ENCODE data around the gene APOBEC3F.
"Not testable (repeated sequence)": the region's sequence is repeated elsewhere in the genome, so short reads cannot be mapped to it uniquely, and the experiment has no call there.

The APOBEC3F gene

DNA sequence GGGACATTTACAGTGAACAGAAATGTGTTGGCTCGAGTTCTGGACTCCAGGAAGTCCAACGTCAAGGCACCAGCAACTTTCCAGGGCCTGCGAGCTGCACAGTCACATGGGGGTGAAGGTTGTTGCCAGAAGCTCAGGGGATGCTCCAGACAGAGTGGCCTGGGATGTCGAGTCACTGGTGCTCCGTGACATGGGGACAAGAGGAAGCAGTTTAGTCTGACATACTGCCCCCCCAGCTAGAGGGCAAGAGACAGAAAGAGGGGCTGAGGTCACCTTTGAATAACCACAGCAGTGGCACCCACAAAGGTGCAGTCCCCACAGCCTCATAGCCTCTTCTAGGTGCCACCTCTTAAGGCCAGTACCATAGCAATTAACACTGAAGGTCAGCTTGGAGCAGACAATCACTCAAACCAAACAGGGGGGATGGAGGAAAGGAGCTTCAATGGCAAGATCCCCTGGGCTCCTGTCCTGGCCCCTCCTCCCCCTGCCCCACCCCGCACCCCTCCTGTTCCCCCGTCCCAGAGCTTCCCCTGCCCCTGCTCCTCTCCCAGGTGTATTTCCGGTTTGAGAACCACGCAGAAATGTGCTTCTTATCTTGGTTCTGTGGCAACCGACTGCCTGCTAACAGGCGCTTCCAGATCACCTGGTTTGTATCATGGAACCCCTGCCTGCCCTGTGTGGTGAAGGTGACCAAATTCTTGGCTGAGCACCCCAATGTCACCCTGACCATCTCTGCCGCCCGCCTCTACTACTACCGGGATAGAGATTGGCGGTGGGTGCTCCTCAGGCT is 15.9 kb upstream of the APOBEC3F start:
- no peak for DNase-seq (ENCODE audit: low read depth)
- H3K4me3 ChIP-seq (ENCODE audit: low read depth, low read length): no peak overlapping the region

- no peak for DNase-seq (ENCODE audit: low read depth)
- H3K4me3 ChIP-seq (ENCODE audit: low read depth, low read length): no peak overlapping the region
These were observed 14.0 kb upstream of the APOBEC3F start for GRCh38 chr22:39026509-39027150.

DNA sequence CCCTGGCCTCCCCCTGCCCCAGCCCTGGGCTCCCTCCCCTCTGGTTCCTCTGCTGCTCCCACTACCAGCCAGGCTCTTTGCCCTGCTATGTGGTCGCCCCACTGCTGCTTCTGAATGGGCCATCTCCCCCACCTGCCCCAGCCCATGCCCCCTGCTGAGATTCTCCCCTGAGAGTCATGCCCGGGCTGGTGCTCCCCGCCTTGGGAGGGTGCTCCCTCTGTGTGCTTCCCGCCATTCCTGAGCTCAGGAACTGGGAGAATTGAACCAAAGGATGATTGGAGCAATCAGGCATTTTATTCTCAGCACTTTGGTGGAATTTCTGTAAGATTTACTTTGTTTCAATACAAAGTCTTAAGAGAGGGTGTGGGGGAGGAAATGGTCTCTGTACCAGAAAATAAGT is 12.9 kb upstream of the APOBEC3F start:
- H3K4me3 ChIP-seq (ENCODE audit: low read depth, low read length): no peak overlapping the region
- DNase-seq (ENCODE audit: low read depth): no peak

GRCh38 chr22:39028281-39028680 is 12.4 kb upstream of the APOBEC3F start:
- DNase-seq (ENCODE audit: low read depth): no peak
- H3K4me3 ChIP-seq (ENCODE audit: low read depth, low read length): no peak overlapping the region

DNA sequence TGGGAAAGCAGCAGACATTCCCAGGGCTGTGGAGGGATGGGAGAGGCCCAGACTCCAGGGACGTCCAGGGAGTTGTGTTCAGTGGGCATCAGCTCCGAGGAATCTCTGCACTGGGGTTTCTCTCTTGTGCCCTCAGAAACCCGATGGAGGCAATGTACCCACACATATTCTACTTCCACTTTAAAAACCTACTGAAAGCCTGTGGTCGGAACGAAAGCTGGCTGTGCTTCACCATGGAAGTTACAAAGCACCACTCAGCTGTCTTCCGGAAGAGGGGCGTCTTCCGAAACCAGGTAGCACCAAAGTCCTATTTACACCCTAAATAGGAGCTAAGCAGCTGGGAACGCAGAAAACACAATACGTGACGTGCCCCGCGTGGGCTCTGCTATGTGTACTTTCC is 11.4 kb upstream of the APOBEC3F start:
- no peak for DNase-seq (ENCODE audit: low read depth)
- no peak overlapping the region for H3K4me3 ChIP-seq (ENCODE audit: low read depth, low read length)

- no peak overlapping the region for H3K4me3 ChIP-seq (ENCODE audit: low read depth, low read length)
- no peak for DNase-seq (ENCODE audit: low read depth)
These were observed 10.0 kb upstream of the APOBEC3F start for GRCh38 chr22:39030705-39031104.

DNA sequence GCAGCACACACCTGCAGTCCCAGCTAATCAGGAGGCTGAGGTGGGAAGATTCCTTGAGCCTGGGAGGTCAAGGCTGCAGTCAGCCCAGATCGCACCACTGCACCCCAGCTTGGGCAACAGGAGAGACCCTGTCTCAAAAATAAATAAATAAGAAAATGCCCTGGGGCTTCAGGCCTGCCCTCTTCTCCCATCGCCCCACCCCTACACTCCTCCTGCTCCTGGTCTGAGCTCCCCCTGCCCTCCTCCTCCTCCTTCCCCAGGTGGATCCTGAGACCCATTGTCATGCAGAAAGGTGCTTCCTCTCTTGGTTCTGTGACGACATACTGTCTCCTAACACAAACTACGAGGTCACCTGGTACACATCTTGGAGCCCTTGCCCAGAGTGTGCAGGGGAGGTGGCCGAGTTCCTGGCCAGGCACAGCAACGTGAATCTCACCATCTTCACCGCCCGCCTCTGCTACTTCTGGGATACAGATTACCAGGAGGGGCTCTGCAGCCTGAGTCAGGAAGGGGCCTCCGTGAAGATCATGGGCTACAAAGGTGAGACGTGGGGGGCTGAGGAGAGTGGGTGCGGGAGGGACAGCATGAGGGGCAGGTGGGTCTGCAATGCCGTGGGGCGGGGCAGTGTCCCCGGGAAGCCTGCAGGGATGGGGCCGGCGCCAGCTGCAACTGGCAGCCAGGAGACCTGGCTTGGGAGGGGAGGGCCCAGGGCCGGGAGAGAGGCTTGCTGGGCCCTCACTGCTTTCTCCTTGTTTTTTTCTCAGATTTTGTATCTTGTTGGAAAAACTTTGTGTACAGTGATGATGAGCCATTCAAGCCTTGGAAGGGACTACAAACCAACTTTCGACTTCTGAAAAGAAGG is 9.0 kb upstream of the APOBEC3F start:
- DNase-seq (ENCODE audit: low read depth); H3K4me3 ChIP-seq (ENCODE audit: low read depth, low read length): not testable (repeated sequence)

GRCh38 chr22:39037071-39037470 is 3.6 kb upstream of the APOBEC3F start:
- not testable (repeated sequence) for DNase-seq (ENCODE audit: low read depth); H3K4me3 ChIP-seq (ENCODE audit: low read depth, low read length)

DNA sequence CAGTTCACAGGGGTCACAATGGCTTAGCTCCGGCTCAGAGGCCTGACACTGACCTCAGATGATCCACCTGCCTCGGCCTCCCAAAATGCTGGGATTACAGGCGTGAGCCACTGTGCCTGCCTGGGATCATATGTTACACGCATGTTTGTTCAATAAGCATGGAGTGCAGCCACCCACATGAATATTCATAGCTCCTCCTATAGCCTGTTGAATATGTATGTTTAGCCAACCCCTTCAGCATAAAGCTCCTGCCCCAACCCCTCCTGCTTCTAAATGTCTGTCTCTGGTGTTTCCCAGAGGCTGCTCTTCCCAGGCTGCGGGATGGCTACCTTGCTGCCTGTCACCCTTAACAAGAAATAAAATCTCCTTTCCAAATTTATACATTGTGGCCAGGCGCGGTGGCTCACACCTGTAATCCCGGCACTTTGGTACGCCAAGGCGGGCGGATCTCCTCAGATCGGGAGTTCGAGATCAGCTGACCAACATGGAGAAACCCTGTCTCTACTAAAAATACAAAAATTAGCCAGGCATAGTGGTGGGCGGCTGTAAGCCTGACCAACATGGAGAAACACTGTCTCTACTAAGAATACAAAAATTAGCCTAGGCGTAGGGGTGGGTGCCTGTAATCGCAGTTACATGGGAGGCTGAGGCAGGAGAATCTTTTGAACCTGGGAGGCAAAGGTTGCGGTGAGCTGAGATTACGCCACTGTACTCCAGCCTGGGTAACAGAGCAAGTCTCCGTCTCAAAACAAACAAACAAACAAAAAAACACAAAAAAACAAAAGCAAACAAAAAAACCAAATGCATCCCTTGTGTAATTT is 1.1 kb upstream of the APOBEC3F start:
- H3K4me3 ChIP-seq (ENCODE audit: low read depth, low read length): no peak overlapping the region
- no peak for DNase-seq (ENCODE audit: low read depth)

- H3K4me3 ChIP-seq (ENCODE audit: low read depth, low read length): peak overlapping the region; percentile 59
- not testable (repeated sequence) for DNase-seq (ENCODE audit: low read depth)
These were observed 518 bp upstream of the APOBEC3F start for GRCh38 chr22:39040155-39040537.

GRCh38 chr22:39041908-39042307 is 1.2 kb downstream of the APOBEC3F start:
- no peak overlapping the region for H3K4me3 ChIP-seq (ENCODE audit: low read depth, low read length)
- DNase-seq (ENCODE audit: low read depth): no peak

DNA sequence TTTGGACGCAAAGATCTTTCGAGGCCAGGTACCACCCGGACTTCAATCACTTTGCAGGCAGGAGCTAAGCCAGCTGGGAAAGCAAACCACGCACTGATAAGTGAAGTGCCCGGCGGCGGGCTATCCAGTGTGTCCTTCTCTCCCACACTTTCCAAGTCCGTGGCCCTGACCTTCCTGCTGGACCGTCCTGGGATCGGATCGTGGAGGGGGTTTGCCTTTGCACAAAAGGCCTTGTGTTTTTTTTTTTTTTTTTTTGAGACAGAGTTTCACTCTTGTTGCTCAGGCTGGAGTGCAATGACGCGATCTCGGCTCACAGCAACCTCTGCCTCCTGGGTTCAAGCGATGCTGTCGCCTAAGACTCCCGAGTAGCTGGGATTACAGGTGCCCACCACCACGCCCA is 2.4 kb downstream of the APOBEC3F start:
- H3K4me3 ChIP-seq (ENCODE audit: low read depth, low read length); DNase-seq (ENCODE audit: low read depth): not testable (repeated sequence)

DNA sequence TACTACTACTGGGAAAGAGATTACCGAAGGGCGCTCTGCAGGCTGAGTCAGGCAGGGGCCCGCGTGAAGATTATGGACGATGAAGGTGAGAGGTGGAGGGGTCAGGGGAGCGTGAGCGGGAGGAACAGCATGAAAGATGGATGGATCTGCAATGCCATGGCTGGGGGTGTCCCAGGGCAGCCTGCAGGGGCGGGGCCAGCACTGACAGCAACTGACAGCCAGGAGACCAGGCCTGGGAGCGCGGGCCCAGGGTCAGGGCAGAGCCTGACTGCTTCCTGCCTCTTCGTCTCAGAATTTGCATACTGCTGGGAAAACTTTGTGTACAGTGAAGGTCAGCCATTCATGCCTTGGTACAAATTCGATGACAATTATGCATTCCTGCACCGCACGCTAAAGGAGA is 4.5 kb downstream of the APOBEC3F start:
- not testable (repeated sequence) for H3K4me3 ChIP-seq (ENCODE audit: low read depth, low read length); DNase-seq (ENCODE audit: low read depth)

DNA sequence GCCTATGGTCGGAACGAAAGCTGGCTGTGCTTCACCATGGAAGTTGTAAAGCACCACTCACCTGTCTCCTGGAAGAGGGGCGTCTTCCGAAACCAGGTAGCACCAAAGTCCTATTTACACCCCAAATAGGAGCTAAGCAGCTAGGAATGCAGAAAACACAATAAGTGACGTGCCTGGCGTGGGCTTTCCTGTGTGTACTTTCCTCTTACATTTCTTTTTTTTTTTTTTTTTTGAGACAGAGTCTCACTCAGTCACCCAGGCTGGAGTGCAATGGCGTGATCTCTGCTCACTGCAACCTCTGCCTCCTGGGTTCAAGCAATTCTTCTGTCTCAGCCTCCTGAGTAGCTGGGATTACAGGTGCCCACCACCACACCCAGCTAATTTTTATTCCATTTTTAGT is 8.8 kb downstream of the APOBEC3F start:
- not testable (repeated sequence) for H3K4me3 ChIP-seq (ENCODE audit: low read depth, low read length); DNase-seq (ENCODE audit: low read depth)

GRCh38 chr22:39051844-39052495 is 11.3 kb downstream of the APOBEC3F start:
- H3K4me3 ChIP-seq (ENCODE audit: low read depth, low read length); DNase-seq (ENCODE audit: low read depth): not testable (repeated sequence)

DNA sequence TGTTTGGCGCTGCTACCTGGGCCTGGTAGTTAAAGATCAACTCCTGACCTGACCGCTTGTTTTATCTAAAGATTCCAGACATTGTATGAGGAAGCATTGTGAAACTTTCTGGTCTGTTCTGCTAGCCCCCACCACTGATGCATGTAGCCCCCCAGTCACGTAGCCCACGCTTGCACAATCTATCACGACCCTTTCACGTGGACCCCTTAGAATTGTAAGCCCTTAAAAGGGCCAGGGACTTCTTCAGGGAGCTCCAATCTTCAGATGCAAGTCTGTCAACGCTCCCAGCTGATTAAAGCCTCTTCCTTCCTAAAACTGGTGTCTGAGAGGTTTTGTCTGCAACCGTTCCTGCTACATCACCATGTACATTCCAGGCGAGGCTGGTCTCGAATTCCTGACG is 15.0 kb downstream of the APOBEC3F start:
- H3K4me3 ChIP-seq (ENCODE audit: low read depth, low read length): no peak overlapping the region
- DNase-seq (ENCODE audit: low read depth): no peak

DNA sequence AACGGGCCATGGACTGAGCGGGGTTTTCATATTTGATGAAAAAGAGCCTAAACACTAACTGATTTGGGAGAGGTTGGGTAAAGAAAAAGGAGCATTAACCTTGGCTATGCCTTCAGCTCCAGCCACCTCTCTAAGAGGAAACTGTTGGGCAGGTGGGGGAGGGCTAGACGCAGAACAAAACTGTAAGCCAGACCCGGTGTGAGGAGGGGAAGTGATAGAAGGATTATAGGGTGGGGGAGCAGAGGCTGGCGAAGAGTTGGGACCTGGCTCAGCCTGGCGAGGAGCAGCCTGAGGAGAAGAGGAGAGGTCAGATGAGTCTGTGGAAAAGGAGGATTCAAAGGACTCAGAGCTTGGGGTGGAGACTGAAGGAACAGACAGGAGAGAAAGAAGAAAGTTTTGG is 20.6 kb downstream of the APOBEC3F start:
- H3K4me3 ChIP-seq (ENCODE audit: low read depth, low read length); DNase-seq (ENCODE audit: low read depth): not testable (repeated sequence)

- DNase-seq (ENCODE audit: low read depth); H3K4me3 ChIP-seq (ENCODE audit: low read depth, low read length): not testable (repeated sequence)
These were observed 21.3 kb downstream of the APOBEC3F start for GRCh38 chr22:39061951-39062350.

- not testable (repeated sequence) for H3K4me3 ChIP-seq (ENCODE audit: low read depth, low read length); DNase-seq (ENCODE audit: low read depth)
These were observed 23.2 kb downstream of the APOBEC3F start for GRCh38 chr22:39063904-39064303.

Measured in skeletal muscle cell (primary cell).